Urinary bladder (tissue), 4 donors: Measurements from ENCODE around the gene DOK7. TPM values are rescaled to one million over a fixed set of nuclear protein-coding genes. Genes with fewer than 3 reads are reported as not detected.

ENCODE experiments used
- DNase-seq: peaks from one replicate; pipeline ENCODE4 v3.0.0-alpha.2; 2015; ENCODE audit errors: extremely low spot score
- H3K27ac ChIP-seq: one replicate; pipeline ENCODE4 v1.5.1; 2013; ENCODE audit warnings: low read depth, mild to moderate bottlenecking, moderate library complexity
- H3K36me3 ChIP-seq: one replicate; pipeline ENCODE4 v1.6.1; 2013; ENCODE audit warnings: mild to moderate bottlenecking, moderate library complexity; ENCODE audit not compliant: insufficient read depth
- H3K4me1 ChIP-seq: one replicate; pipeline ENCODE4 v1.6.1; 2013; ENCODE audit warnings: mild to moderate bottlenecking, moderate library complexity; ENCODE audit not compliant: insufficient read depth
- H3K4me3 ChIP-seq: one replicate; pipeline ENCODE4 v1.5.1; 2013; ENCODE audit warnings: low read depth, low read length
- WGBS: extraction: QIAGEN DNeasy Blood & Tissue Kit; methylation state at CpG from one replicate; pipeline ENCODE4 v1.1.7; 2013; 5-methylcytosine and 5-hydroxymethylcytosine counted together
- polyA plus RNA-seq: library from polyadenylated mRNA; stranded (reverse); fragments of 200-250 nt; gene quantifications from one replicate; pipeline ENCODE4 v1.2.3, GENCODE V29; 2013
- total RNA-seq: library from RNA; depleted of rRNA; stranded (reverse); fragments of >200 nt; gene quantifications from one replicate; pipeline ENCODE4 v1.2.3, GENCODE V29; 2014
- donor health status: healthy with polysubstance abuse.
- donor health status: healthy.

The DOK7 gene
- total and polyA plus RNA-seq, 2 donors: 0.96 to 2.2 TPM

GRCh38 chr4:3422241-3422801 is 40.8 kb upstream of the DOK7 start:
- Histone ChIP-seq H3K4me3 (no peak overlapping the region), H3K27ac (no peak overlapping the region), H3K4me1 (no peaks in the 10 kb centered on the region), H3K36me3 (peaks cover 5% of the 10 kb centered on the region)
- WGBS: 90% methylated on average over 29 of the region's 29 CpGs
- no peak for DNase-seq

GRCh38 chr4:3422808-3423297 is 40.3 kb upstream of the DOK7 start:
- Histone ChIP-seq H3K4me3 (no peak overlapping the region), H3K36me3 (peaks cover 5% of the 10 kb centered on the region), H3K4me1 (no peaks in the 10 kb centered on the region), H3K27ac (no peak overlapping the region)
- no peak for DNase-seq
- 92% methylated on average over 19 of the region's 19 CpGs for WGBS

- Histone ChIP-seq H3K4me1 (no peaks in the 10 kb centered on the region), H3K27ac (no peak overlapping the region), H3K36me3 (peaks cover 4% of the 10 kb centered on the region), H3K4me3 (no peak overlapping the region)
- DNase-seq: no peak
- 93% methylated on average over 16 of the region's 16 CpGs for WGBS
These were observed 39.7 kb upstream of the DOK7 start for GRCh38 chr4:3423406-3423805.

- Histone ChIP-seq H3K4me3 (no peak overlapping the region), H3K4me1 (no peaks in the 10 kb centered on the region), H3K36me3 (peaks cover 2% of the 10 kb centered on the region), H3K27ac (no peak overlapping the region)
- no peak for DNase-seq
- WGBS: 96% methylated on average over 13 of the region's 13 CpGs
These were observed 39.2 kb upstream of the DOK7 start for GRCh38 chr4:3423952-3424351.

- WGBS: 94% methylated on average over 20 of the region's 20 CpGs
- Histone ChIP-seq H3K36me3 (peaks cover 2% of the 10 kb centered on the region), H3K4me1 (no peaks in the 10 kb centered on the region), H3K4me3 (no peak overlapping the region), H3K27ac (no peak overlapping the region)
- DNase-seq: no peak
These were observed 38.5 kb upstream of the DOK7 start for GRCh38 chr4:3424522-3425095.

GRCh38 chr4:3426465-3427133 is 36.5 kb upstream of the DOK7 start:
- no peak overlapping the region for H3K27ac ChIP-seq
- WGBS: 92% methylated on average over 24 of the region's 24 CpGs

GRCh38 chr4:3427134-3427476 is 36.0 kb upstream of the DOK7 start:
- no peak for DNase-seq
- H3K27ac ChIP-seq: no peak overlapping the region
- no peak overlapping the region for H3K4me3 ChIP-seq
- 95% methylated on average over 9 of the region's 9 CpGs for WGBS
- H3K36me3 ChIP-seq: peaks cover 5% of the 10 kb centered on the region
- H3K4me1 ChIP-seq: no peaks in the 10 kb centered on the region

More at GRCh38 chr4:3426465-3427133, 36.5 kb upstream of the DOK7 start:
- no peak for DNase-seq
- no peak overlapping the region for H3K4me3 ChIP-seq
- no peaks in the 10 kb centered on the region for H3K4me1 ChIP-seq
- peaks cover 5% of the 10 kb centered on the region for H3K36me3 ChIP-seq

GRCh38 chr4:3427706-3428446 is 35.2 kb upstream of the DOK7 start:
- H3K4me1 ChIP-seq: no peaks in the 10 kb centered on the region
- no peak for DNase-seq
- 88% methylated on average over 17 of the region's 17 CpGs for WGBS
- H3K4me3 ChIP-seq: no peak overlapping the region
- no peak overlapping the region for H3K27ac ChIP-seq
- H3K36me3 ChIP-seq: peaks cover 5% of the 10 kb centered on the region

- no peaks in the 10 kb centered on the region for H3K4me1 ChIP-seq
- no peak overlapping the region for H3K27ac ChIP-seq
- H3K36me3 ChIP-seq: peaks cover 5% of the 10 kb centered on the region
- no peak for DNase-seq
- no peak overlapping the region for H3K4me3 ChIP-seq
- 91% methylated on average over 12 of the region's 12 CpGs for WGBS
These were observed 33.5 kb upstream of the DOK7 start for GRCh38 chr4:3429651-3430050.

- peaks cover 5% of the 10 kb centered on the region for H3K36me3 ChIP-seq
- H3K4me1 ChIP-seq: no peaks in the 10 kb centered on the region
- H3K4me3 ChIP-seq: no peak overlapping the region
- WGBS: 80% methylated on average over 21 of the region's 21 CpGs
- no peak for DNase-seq
- no peak overlapping the region for H3K27ac ChIP-seq
These were observed 32.6 kb upstream of the DOK7 start for GRCh38 chr4:3430524-3430923.

GRCh38 chr4:3431446-3431993 is 31.6 kb upstream of the DOK7 start:
- no peak for DNase-seq
- no peak overlapping the region for H3K27ac ChIP-seq
- H3K4me1 ChIP-seq: no peaks in the 10 kb centered on the region
- H3K36me3 ChIP-seq: peaks cover 5% of the 10 kb centered on the region
- H3K4me3 ChIP-seq: no peak overlapping the region
- 90% methylated on average over 28 of the region's 28 CpGs for WGBS

- 86% methylated on average over 16 of the region's 16 CpGs for WGBS
- no peak for DNase-seq
- H3K36me3 ChIP-seq: peaks cover 3% of the 10 kb centered on the region
These were observed 30.7 kb upstream of the DOK7 start for GRCh38 chr4:3432381-3432790.

GRCh38 chr4:3433138-3433869 is 29.8 kb upstream of the DOK7 start:
- no peaks in the 10 kb centered on the region for H3K4me1 ChIP-seq
- H3K27ac ChIP-seq: no peak overlapping the region
- H3K36me3 ChIP-seq: peaks cover 3% of the 10 kb centered on the region
- no peak for DNase-seq
- 94% methylated on average over 32 of the region's 32 CpGs for WGBS
- H3K4me3 ChIP-seq: no peak overlapping the region

More at GRCh38 chr4:3432381-3432790, 30.7 kb upstream of the DOK7 start:
- Histone ChIP-seq H3K27ac (no peak overlapping the region), H3K4me1 (no peaks in the 10 kb centered on the region), H3K4me3 (no peak overlapping the region)
